GM23338 (cell line): ENCODE data around the gene C11orf91.

Experiments
- CTCF ChIP-seq, 2 experiments: fragments of 200-600 bp in 1 of 2; sonication (generic) in 1 of 2; conservative IDR thresholded peaks; 2 replicates each; pipeline versions ENCODE4 v1.5.1 to v1.6.1; 2016 to 2017; ENCODE audit warnings: antibody characterized with exemption in 2 of 2, low read depth in 2 of 2, mild to moderate bottlenecking in 2 of 2, moderate library complexity in 1 of 2
- EZH2phosphoT487 ChIP-seq: fragments of 200-600 bp; sonication (generic); IDR thresholded peaks from one replicate; pipeline ENCODE4 v1.8.1; 2018; ENCODE audit warnings: antibody characterized with exemption; ENCODE audit not compliant: unreplicated experiment
- POLR2AphosphoS5 ChIP-seq: IDR thresholded peaks from 2 replicates; pipeline ENCODE4 v1.6.1; 2016; ENCODE audit warnings: antibody characterized with exemption, low read depth

GRCh38 chr11:33698921-33699320, 1.7 kb downstream of the C11orf91 start:
- TF ChIP-seq CTCF (conservative IDR thresholded peaks at IDR 0.05; ENCODE audit: low read depth in 2 of 2): no peak
- no peak for TF ChIP-seq POLR2AphosphoS5
- TF ChIP-seq EZH2phosphoT487: no peak
